RPMI7951 (cell line): Measurements from ENCODE around the gene NANOS3. TPM values are rescaled to one million over a fixed set of nuclear protein-coding genes. Genes with fewer than 3 reads are reported as not detected.
"Not testable (repeated sequence)": the region's sequence is repeated elsewhere in the genome, so short reads cannot be mapped to it uniquely, and the experiment has no call there.

Source experiments
- DNase-seq: peaks from one replicate; pipeline ENCODE4 v3.0.0-alpha.2; 2012; ENCODE audit warnings: low read depth
- total RNA-seq: library from RNA; depleted of rRNA; stranded (reverse); fragments of >200 nt; shearing (Covaris generic); gene quantifications from 2 replicates; pipeline ENCODE4 v1.2.3, GENCODE V29; 2014; rRNA removed

The NANOS3 gene
- total RNA-seq, 1 experiment from 2014 or later, result 1.3 TPM

DNA sequence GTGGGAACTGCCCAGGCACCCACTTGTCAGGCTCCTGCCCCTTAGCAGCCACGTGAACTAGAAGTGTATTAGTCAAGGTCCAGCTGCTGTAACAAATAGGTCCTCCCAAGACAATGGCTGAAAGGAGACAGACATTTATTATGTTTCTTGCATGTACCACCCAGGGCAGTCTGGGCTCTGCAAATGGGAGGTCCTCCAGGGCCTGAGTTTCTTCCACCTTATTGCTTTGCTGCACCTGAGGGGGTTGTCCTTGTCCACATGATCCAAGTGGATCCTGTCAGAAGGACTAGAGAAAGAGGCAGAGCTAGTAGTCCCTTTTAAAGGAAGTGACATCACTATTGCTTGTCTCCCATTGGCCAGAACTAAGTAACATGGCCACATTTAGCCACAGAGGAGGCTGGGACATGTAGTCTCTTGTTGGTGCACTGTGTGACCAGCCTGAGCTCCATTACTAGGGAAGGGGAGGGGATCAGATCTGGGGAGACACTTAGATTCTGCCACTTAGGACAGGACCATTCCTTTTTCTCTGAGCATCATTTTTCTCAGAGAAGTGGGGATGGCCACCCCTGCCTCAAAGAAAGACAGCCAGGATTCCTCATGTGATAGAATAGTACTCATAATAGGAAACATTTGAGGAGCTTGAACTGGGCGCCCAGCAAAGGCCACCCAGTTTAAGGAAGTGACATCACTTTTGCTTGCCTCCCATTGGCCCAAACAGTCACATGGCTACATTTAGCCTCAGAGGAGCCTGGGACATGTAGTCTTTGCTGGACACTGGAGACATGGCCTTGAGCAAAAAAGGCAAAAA, 44.2 kb downstream of the NANOS3 start:
- peak; percentile 70 for DNase-seq

- not testable (repeated sequence) for DNase-seq
These were observed 45.2 kb downstream of the NANOS3 start for GRCh38 chr19:13922118-13922517.

DNA sequence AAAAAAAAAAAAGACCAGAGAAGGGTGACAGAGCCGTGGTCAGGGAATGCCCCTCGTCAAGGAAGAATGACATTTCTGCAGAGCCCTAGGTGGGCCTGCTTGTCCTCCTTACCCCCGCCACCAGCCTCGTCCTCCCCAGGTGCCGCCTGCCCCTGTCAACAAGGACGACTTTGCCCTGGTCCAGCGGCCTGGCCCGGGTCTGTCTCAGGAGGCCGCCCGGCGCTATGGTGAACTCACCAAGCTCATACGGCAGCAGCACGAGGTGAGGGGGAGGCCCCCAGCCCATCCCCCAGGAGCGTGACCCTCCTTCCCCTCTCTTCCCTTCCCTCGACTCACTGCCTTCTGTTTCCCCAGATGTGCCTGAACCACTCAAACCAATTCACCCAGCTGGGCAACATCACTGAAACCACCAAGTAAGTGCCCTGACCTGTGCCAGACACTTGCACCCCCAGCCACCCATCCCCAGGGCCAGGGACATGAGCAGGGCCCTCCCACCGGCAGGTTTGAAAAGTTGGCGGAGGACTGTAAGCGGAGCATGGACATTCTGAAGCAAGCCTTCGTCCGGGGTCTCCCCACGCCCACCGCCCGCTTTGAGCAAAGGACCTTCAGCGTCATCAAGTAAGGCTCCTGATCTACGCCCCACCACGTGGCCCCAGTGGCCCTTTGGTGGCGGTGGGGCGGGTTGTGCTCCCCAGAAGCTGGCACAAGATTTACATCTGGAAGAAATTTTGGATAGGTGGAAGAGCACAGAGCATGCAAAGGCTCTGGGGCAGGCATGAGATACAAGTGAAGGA, 46.5 kb downstream of the NANOS3 start:
- no peak for DNase-seq

GRCh38 chr19:13926010-13926409, 49.1 kb downstream of the NANOS3 start:
- no peak for DNase-seq

- no peak for DNase-seq
These were observed 49.8 kb downstream of the NANOS3 start for GRCh38 chr19:13926715-13927114.

DNA sequence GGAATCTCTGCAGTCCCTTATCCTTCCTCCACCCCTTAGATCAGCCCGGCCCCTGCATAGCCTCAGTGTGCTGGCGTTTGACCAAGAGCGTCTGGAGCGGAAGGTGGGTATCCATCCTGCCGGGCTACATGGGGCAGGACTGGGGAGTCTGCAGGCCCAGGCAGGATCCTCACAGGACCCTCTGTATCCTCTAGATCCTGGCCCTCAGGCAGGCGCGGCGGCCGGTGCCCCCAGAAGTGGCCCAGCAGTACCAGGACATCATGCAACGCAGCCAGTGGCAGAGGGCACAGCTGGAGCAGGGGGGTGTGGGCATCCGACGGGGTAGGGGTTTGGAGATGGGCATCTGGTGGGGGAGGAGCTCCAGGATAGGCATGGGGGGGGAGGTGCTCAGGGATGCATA, 52.4 kb downstream of the NANOS3 start:
- no peak for DNase-seq

GRCh38 chr19:13929956-13930355, 53.0 kb downstream of the NANOS3 start:
- no peak for DNase-seq

Other genes with a start within 250 kb of the NANOS3 start
- 24.9 and 52.5 TPM in 2 replicates for gene MRI1, start 112.6 kb upstream of the NANOS3 start, total RNA-seq
- gene C19orf53, start 102.7 kb upstream of the NANOS3 start, total RNA-seq, result 213 and 223 TPM in 2 replicates
- 2.8 TPM in 2 replicates for gene ZSWIM4, start 81.7 kb upstream of the NANOS3 start, total RNA-seq
- 1.6 and 2.1 TPM in 2 replicates for gene BRME1, start 29.0 kb downstream of the NANOS3 start, total RNA-seq
- 14.7 and 15.7 TPM in 2 replicates for gene CC2D1A, start 29.1 kb downstream of the NANOS3 start, total RNA-seq
- gene PODNL1, start 61.3 kb downstream of the NANOS3 start, total RNA-seq, result 3.2 and 4.2 TPM in 2 replicates
- gene DCAF15, start 75.4 kb downstream of the NANOS3 start, total RNA-seq, result 21.1 and 23.5 TPM in 2 replicates
- gene RFX1, start 129.2 kb downstream of the NANOS3 start, total RNA-seq, result 1.7 and 2.1 TPM in 2 replicates
- gene RLN3, start 151.0 kb downstream of the NANOS3 start, total RNA-seq, result not detected in 2 replicates
- gene IL27RA, start 154.6 kb downstream of the NANOS3 start, total RNA-seq, result 2.3 TPM in 2 replicates
- gene PALM3, start 184.9 kb downstream of the NANOS3 start, total RNA-seq, result under 0.01 TPM in 2 replicates
- gene MISP3, start 195.7 kb downstream of the NANOS3 start, total RNA-seq, result 4.1 and 6.7 TPM in 2 replicates
- gene C19orf67, start 208.6 kb downstream of the NANOS3 start, total RNA-seq, result 0.59 TPM in 1 of 2 replicates, not detected in the other
- gene SAMD1, start 213.6 kb downstream of the NANOS3 start, total RNA-seq, result 24.2 and 41.8 TPM in 2 replicates
- gene PRKACA, start 240.6 kb downstream of the NANOS3 start, total RNA-seq, result 55.2 and 60.9 TPM in 2 replicates